Spleen (tissue), 7 donors: Measurements from ENCODE around the gene CAMTA1.

Source experiments
- CTCF ChIP-seq, 11 experiments: fragments of 200-600 bp in 7 of 11; fragments of 450-650 bp in 4 of 11; sonication (generic) in 4 of 11; IDR thresholded peaks in 8 of 11; conservative IDR thresholded peaks in 3 of 11; 1 replicate in 7 of 11; 2 replicates in 4 of 11; pipeline versions ENCODE4 v1.4.0 to v1.8.0; 2016 to 2021; ENCODE audit warnings: antibody characterized with exemption in 11 of 11, inconsistent platforms in 4 of 11, mild to moderate bottlenecking in 1 of 11
- POLR2A ChIP-seq, 3 donors: fragments of 450-650 bp; IDR thresholded peaks; one replicate each; pipeline ENCODE4 v1.5.1; 2017; ENCODE audit warnings: antibody characterized with exemption in 3 of 3, mild to moderate bottlenecking in 1 of 3
- POLR2AphosphoS5 ChIP-seq, 3 donors: sonication (generic); formaldehyde crosslinking; IDR thresholded peaks; one replicate each; pipeline ENCODE4 v1.5.1; 2017; ENCODE audit warnings: antibody characterized with exemption in 3 of 3
- donor health status: DM: no; HTN: no; CAD: no; lungs with moderate emphysema.
- donor health status: DM: no; HTN: no; CAD: no.
- donor health status: DM: no; HTN: no; CAD: no.

DNA sequence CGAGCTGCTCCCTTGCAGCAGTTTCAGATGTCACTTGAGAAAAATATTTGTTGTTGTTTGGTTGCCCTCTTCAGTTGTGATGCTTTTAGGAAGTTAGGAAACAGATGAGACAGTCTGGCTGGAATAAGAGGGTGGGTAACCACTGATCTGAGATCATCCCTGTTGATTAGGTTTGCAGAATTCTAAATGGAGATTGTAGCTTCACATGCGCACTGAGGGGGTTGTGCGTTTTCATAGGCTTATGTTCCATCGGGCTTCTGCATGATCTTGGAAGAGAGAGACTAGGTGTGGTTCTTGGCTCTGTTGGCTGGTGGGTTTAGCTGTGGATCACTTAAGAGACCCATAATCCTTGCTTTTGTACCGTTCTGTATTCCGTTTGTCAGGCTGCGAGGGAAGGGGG, 108.1 kb downstream of the CAMTA1 start:
- TF ChIP-seq CTCF (IDR thresholded peaks at IDR 0.05 in 8 of 11, conservative IDR thresholded peaks at IDR 0.05 in 3 of 11) (no peak), POLR2A (IDR thresholded peaks at IDR 0.05) (no peak), POLR2AphosphoS5 (IDR thresholded peaks at IDR 0.05) (no peak)
